Mesothelial cell of epicardium (in vitro differentiated cells): Measurements from ENCODE around the gene HECTD3. TPM values are rescaled to one million over a fixed set of nuclear protein-coding genes. Genes with fewer than 3 reads are reported as not detected.
A peak's percentile ranks its signal among the peaks of the same experiment; 100 is the strongest.

Experiments
- DNase-seq, 2 experiments: peaks; one replicate each; pipeline ENCODE4 v3.0.0; 2021; ENCODE audit warnings: low spot score in 2 of 2; ENCODE audit not compliant: unreplicated experiment in 2 of 2
- H3K27ac Mint-ChIP-seq: 2 replicates; pipeline ENCODE4 v1.8.0; 2021; ENCODE audit warnings: mixed read lengths
- H3K27me3 Mint-ChIP-seq: 2 replicates; pipeline ENCODE4 v1.8.0; 2021; ENCODE audit warnings: low read depth, mixed read lengths
- H3K36me3 Mint-ChIP-seq: 2 replicates; pipeline ENCODE4 v1.8.0; 2021; ENCODE audit warnings: mixed read lengths
- H3K4me1 Mint-ChIP-seq: 2 replicates; pipeline ENCODE4 v1.8.0; 2021; ENCODE audit warnings: mixed read lengths
- H3K4me3 Mint-ChIP-seq: 2 replicates; pipeline ENCODE4 v1.8.0; 2021; ENCODE audit warnings: mild to moderate bottlenecking, moderate library complexity, mixed read lengths
- H3K9me3 Mint-ChIP-seq: 2 replicates; pipeline ENCODE4 v1.8.0; 2021; ENCODE audit warnings: mixed read lengths
- total RNA-seq: library from RNA; stranded (reverse); gene quantifications from 3 replicates; pipeline ENCODE4 v1.2.1, GENCODE V29; 2021
- TF ChIP-seq, protein P1 (sequence below): fragments of 200-600 bp; sonication (generic); IDR thresholded peaks from one replicate; pipeline ENCODE4 v1.5.0; 2021; ENCODE audit warnings: antibody characterized with exemption; ENCODE audit not compliant: unreplicated experiment

Gene HECTD3
- total RNA-seq, 1 donor from 2014 or later = 34.3 TPM

- Mint-ChIP-seq H3K36me3 (no peaks in the 10 kb centered on the region), H3K4me1 (no peaks in the 10 kb centered on the region), H3K27me3 (no peaks in the 10 kb centered on the region), H3K27ac (no peak overlapping the region), H3K9me3 (no peaks in the 10 kb centered on the region), H3K4me3 (no peak overlapping the region)
- TF ChIP-seq, protein P1, sequence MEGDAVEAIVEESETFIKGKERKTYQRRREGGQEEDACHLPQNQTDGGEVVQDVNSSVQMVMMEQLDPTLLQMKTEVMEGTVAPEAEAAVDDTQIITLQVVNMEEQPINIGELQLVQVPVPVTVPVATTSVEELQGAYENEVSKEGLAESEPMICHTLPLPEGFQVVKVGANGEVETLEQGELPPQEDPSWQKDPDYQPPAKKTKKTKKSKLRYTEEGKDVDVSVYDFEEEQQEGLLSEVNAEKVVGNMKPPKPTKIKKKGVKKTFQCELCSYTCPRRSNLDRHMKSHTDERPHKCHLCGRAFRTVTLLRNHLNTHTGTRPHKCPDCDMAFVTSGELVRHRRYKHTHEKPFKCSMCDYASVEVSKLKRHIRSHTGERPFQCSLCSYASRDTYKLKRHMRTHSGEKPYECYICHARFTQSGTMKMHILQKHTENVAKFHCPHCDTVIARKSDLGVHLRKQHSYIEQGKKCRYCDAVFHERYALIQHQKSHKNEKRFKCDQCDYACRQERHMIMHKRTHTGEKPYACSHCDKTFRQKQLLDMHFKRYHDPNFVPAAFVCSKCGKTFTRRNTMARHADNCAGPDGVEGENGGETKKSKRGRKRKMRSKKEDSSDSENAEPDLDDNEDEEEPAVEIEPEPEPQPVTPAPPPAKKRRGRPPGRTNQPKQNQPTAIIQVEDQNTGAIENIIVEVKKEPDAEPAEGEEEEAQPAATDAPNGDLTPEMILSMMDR = no peak
- no peak for DNase-seq
Measured at GRCh38 chr1:45044916-45045315, 33.8 kb upstream of the HECTD3 start.

DNA sequence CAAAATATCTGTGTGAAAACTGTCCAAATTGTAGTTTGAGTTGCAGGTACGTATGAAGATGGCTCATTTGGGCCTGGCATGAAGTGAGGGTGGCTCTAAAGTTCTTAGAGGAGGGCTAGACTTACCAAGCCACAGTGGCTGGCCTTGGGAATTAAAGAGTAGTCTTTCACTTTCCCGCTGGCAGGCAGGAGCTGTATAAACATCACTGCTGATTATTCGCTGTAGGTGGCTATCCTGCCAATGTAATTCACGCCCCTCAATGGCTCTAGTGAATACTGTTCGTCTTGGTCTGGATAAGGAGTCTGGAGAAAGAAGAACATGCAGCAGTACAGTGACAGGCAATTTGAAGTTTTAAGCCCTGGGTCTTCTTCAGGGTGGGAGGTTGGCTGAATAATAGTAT lies 32.0 kb upstream of the HECTD3 start:
- TF ChIP-seq, protein P1 = no peak
- no peak overlapping the region for H3K4me3 Mint-ChIP-seq
- peaks cover 3% of the 10 kb centered on the region for H3K4me1 Mint-ChIP-seq
- H3K36me3 Mint-ChIP-seq = no peaks in the 10 kb centered on the region
- H3K9me3 Mint-ChIP-seq = no peaks in the 10 kb centered on the region
- no peak for DNase-seq
- H3K27me3 Mint-ChIP-seq = no peaks in the 10 kb centered on the region
- H3K27ac Mint-ChIP-seq = no peak overlapping the region

- peaks cover 12% of the 10 kb centered on the region for H3K4me1 Mint-ChIP-seq
- TF ChIP-seq, protein P1 = no peak
- DNase-seq = no peak
- no peak overlapping the region for H3K4me3 Mint-ChIP-seq
- no peaks in the 10 kb centered on the region for H3K9me3 Mint-ChIP-seq
- H3K27ac Mint-ChIP-seq = no peak overlapping the region
- no peaks in the 10 kb centered on the region for H3K27me3 Mint-ChIP-seq
- H3K36me3 Mint-ChIP-seq = no peaks in the 10 kb centered on the region
Measured at GRCh38 chr1:45040297-45040696, 29.2 kb upstream of the HECTD3 start.

GRCh38 chr1:45038661-45039364 lies 27.7 kb upstream of the HECTD3 start:
- TF ChIP-seq, protein P1 = no peak
- peaks cover 12% of the 10 kb centered on the region for H3K4me1 Mint-ChIP-seq
- no peak overlapping the region for H3K4me3 Mint-ChIP-seq
- H3K9me3 Mint-ChIP-seq = no peaks in the 10 kb centered on the region
- H3K27me3 Mint-ChIP-seq = no peaks in the 10 kb centered on the region
- DNase-seq = no peak
- H3K27ac Mint-ChIP-seq = no peak overlapping the region
- no peaks in the 10 kb centered on the region for H3K36me3 Mint-ChIP-seq

GRCh38 chr1:45038240-45038639 lies 27.1 kb upstream of the HECTD3 start:
- Mint-ChIP-seq H3K9me3 (no peaks in the 10 kb centered on the region), H3K4me1 (peaks cover 12% of the 10 kb centered on the region), H3K27ac (no peak overlapping the region), H3K36me3 (no peaks in the 10 kb centered on the region), H3K4me3 (no peak overlapping the region), H3K27me3 (no peaks in the 10 kb centered on the region)
- DNase-seq = no peak
- TF ChIP-seq, protein P1 = no peak

DNA sequence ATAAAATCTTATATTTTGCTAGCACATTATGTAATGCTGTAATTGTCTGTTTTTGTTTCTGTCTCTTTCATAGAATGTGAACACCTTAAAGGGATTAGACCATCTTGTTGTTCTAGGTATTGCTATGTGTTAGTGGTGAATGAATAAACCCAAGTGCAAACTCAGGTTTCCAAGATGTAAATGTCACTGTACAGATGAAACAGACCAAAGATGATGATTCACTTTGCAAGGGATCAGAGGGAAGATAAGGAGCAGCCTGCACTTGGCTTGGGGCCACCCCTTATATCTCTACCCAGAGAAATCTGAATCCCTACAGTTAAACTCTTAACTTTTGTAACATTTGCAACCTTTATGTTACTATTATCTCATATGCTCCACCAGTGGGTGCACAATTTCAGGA lies 26.3 kb upstream of the HECTD3 start:
- Mint-ChIP-seq H3K4me3 (no peak overlapping the region), H3K4me1 (peaks cover 12% of the 10 kb centered on the region), H3K27me3 (no peaks in the 10 kb centered on the region), H3K27ac (peak overlapping the region; percentile 58), H3K36me3 (no peaks in the 10 kb centered on the region), H3K9me3 (no peaks in the 10 kb centered on the region)
- TF ChIP-seq, protein P1 = no peak
- no peak for DNase-seq
